ENCODE data around the gene PIGR.

- TF ChIP-seq GATA3 (IDR thresholded peaks at IDR 0.05; ENCODE audit: low read depth, low read length) (no peak), GATA2 (IDR thresholded peaks at IDR 0.05; ENCODE audit: low read depth, low read length) (no peak)
Observed at GRCh38 chr1:206960676-206961386, 14.6 kb upstream of the PIGR start.
